ENCODE measurements around the gene DNAJB8.

Gene DNAJB8

DNA sequence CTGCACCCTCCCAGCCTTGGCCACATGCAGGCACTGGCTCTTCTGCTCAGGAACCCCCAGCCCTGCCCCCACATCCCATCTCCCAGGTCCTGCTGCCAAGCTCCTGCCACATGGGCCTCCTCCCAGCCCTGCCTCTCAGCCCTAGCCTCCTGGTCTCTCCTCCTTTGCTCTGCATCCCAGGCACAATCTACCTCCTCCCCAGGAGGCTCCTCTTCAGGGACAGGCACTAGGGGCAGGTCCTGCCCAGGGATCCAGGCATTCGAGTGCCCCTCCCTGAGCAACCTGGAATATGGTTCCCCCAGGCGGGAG, 12.4 kb downstream of the DNAJB8 start:
- no peak for DNase-seq (ENCODE audit: low read depth, low spot score)
- Histone ChIP-seq H3K9ac (ENCODE audit: insufficient read length) (no peak overlapping the region), H3K4me3 (no peak overlapping the region), H3K36me3 (ENCODE audit: insufficient read depth, low read length) (no peaks in the 10 kb centered on the region), H3K9me3 (ENCODE audit: low read depth, low read length) (no peaks in the 10 kb centered on the region), H3K27ac (no peak overlapping the region)
- TF ChIP-seq EZH2 (IDR thresholded peaks at IDR 0.05), result no peak
- TF ChIP-seq POLR2AphosphoS5 (IDR thresholded peaks at IDR 0.05; ENCODE audit: borderline replicate concordance, low read depth, low read length), result no peak
- no peak for TF ChIP-seq FOXP2 (optimal IDR thresholded peaks at IDR 0.05; ENCODE audit: control extremely low read depth, extremely low read length, insufficient read depth)

DNA sequence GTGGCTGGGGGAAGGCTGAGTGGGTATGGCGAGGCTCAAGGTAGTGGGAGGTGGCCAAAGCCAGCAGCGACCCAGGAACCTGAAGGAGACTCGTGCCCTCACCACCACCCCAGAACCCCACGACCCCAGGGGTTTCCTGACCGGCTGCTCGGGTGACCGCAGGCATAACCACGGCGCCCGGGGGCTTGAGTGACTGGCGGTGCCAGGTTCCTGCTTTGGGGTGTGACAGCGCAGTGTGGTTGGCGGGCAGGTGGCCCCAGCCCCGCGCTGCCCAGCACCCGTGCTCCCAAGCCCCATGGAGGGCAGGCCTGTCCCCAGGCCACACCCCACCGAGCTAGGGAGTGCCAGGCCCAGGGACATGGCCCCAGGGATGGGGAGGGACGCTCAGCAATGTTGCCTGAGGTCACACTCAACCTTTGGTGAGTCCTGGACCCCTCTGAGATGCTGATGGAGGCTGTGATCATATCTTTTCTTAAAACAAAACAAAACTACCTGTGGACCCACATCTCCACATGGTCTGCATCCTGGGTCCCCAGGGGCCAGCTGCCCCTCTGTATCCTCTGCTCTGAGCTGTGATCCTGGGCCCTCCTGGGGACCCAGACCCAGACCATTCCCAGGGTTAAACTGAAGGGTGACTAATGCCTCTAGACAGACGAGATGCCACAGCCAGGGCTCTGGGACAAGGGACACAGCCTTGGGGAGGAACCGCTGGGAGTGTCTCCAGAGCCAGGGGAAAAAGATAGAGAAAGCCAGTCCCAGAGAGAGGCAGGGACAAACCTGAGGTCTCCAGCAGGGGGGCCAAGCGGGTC, 13.0 kb downstream of the DNAJB8 start:
- TF ChIP-seq EZH2 (IDR thresholded peaks at IDR 0.05), result no peak
- TF ChIP-seq POLR2AphosphoS5 (IDR thresholded peaks at IDR 0.05; ENCODE audit: borderline replicate concordance, low read depth, low read length), result no peak
- Histone ChIP-seq H3K27ac (no peak overlapping the region), H3K9ac (ENCODE audit: insufficient read length) (no peak overlapping the region), H3K4me3 (no peak overlapping the region), H3K36me3 (ENCODE audit: insufficient read depth, low read length) (no peaks in the 10 kb centered on the region), H3K9me3 (ENCODE audit: low read depth, low read length) (no peaks in the 10 kb centered on the region)
- no peak for DNase-seq (ENCODE audit: low read depth, low spot score)

DNA sequence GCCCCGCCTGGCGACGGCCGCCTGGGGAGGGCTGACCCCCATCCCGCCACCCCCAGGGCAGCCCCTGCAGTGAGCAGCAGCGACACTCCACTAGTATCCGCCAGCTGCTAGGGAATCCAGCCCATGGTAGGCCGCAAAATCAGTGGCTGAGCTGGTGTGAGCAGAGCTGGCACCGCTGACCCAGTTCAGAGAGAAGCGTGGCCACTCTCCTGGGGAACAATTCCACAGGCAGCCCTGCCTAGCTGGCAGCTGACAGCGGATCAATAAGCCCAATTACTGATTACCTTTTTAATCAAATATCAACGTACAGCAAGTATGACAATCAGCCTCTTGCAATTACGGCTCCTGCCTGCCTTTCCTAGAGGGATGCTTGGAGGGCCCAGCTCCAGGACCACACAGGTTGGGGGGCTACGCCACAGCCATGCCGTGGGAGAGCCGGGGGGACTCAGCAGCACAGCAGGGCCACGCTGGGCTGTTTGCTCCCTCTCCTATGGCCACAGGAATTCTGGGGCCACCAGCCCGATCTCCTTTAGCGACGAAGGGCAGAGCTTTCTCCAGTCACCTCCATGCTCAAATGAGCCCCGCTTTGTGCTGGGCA, 13.9 kb downstream of the DNAJB8 start:
- DNase-seq (ENCODE audit: low read depth, low spot score), result no peak
- TF ChIP-seq EZH2 (IDR thresholded peaks at IDR 0.05) (no peak), FOXP2 (optimal IDR thresholded peaks at IDR 0.05; ENCODE audit: control extremely low read depth, extremely low read length, insufficient read depth) (no peak), POLR2AphosphoS5 (IDR thresholded peaks at IDR 0.05; ENCODE audit: borderline replicate concordance, low read depth, low read length) (no peak)

DNA sequence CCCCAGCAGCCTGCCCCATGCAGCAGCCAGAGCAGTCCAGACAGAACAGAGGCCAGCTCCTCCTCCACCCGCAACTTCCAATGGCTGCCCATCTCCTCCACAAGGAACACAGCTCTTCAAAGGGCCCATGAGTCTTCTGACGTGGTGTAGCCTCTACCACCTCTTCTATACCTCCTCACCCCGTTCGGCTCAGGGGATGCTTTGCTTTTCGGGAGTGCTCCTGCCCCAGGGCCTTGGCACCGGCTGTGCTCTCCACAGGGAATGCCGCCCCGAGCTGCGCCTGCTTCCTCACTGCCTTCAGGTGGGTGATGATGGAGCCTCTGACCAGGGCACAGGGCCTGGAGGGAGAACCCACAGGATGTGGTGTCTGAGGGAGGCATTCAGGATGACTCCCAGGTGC, 14.6 kb downstream of the DNAJB8 start:
- TF ChIP-seq EZH2 (IDR thresholded peaks at IDR 0.05), result no peak
- no peak for TF ChIP-seq POLR2AphosphoS5 (IDR thresholded peaks at IDR 0.05; ENCODE audit: borderline replicate concordance, low read depth, low read length)
- TF ChIP-seq FOXP2 (optimal IDR thresholded peaks at IDR 0.05; ENCODE audit: control extremely low read depth, extremely low read length, insufficient read depth), result no peak

More for the DNA sequence above, 13.9 kb downstream of the DNAJB8 start:
- Histone ChIP-seq H3K27ac (no peak overlapping the region), H3K9me3 (ENCODE audit: low read depth, low read length) (no peaks in the 10 kb centered on the region), H3K9ac (ENCODE audit: insufficient read length) (no peak overlapping the region), H3K36me3 (ENCODE audit: insufficient read depth, low read length) (no peaks in the 10 kb centered on the region), H3K4me3 (no peak overlapping the region)

DNA sequence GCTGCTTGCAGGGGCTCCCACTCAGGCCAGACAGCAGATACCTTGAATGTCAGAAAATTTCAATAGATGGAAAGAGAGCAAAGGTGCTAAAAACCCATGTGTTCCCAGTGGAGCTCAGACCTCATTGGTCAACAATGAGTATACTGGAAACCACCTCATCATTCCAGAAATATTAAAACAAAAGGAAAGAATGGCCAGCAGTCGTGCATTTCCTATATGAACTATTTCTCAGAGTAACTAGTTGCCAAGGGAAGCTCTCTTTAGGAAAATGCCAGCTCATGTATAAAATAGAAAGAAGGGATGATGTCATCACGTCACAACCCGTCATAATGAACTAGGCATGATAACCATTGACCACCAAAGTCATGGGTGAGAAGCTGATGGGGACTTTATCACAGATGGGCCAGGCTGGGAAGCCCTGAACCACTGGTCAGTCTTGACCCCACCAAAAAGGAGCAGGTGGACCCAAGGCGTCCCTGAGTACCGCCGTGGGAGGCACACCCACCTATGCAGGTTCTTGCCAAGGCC, 17.5 kb downstream of the DNAJB8 start:
- no peaks in the 10 kb centered on the region for H3K9me3 ChIP-seq (ENCODE audit: low read depth, low read length)
- H3K9ac ChIP-seq (ENCODE audit: insufficient read length), result no peak overlapping the region
- TF ChIP-seq FOXP2 (optimal IDR thresholded peaks at IDR 0.05; ENCODE audit: control extremely low read depth, extremely low read length, insufficient read depth), result no peak
- no peak for TF ChIP-seq POLR2AphosphoS5 (IDR thresholded peaks at IDR 0.05; ENCODE audit: borderline replicate concordance, low read depth, low read length)
- TF ChIP-seq EZH2 (IDR thresholded peaks at IDR 0.05), result no peak
- no peak for DNase-seq (ENCODE audit: low read depth, low spot score)
- no peak overlapping the region for H3K4me3 ChIP-seq
- no peaks in the 10 kb centered on the region for H3K36me3 ChIP-seq (ENCODE audit: insufficient read depth, low read length)
- H3K27ac ChIP-seq, result no peak overlapping the region

More for the DNA sequence above, 14.6 kb downstream of the DNAJB8 start:
- Histone ChIP-seq H3K27ac (no peak overlapping the region), H3K36me3 (ENCODE audit: insufficient read depth, low read length) (no peaks in the 10 kb centered on the region), H3K9me3 (ENCODE audit: low read depth, low read length) (no peaks in the 10 kb centered on the region), H3K4me3 (no peak overlapping the region), H3K9ac (ENCODE audit: insufficient read length) (no peak overlapping the region)
- DNase-seq (ENCODE audit: low read depth, low spot score), result no peak

DNA sequence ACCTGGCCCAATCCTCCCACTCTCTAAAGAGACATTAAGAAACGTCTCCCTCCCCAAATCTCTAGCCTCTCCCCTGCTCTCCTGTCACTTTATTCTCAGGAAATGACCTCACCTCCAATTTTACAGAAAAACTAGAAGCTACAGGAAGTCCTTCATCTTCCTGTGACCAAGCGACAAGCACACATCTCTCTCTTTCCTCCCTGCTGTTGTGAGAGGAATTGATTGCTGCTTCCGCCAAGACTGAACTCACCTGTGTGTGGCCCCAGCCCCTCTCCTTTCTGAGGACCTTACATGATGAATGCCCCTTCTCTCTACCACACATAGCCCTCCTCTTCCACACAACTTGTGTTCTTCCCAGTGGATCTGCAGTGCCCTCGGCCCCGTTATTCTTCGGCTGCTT, 18.2 kb downstream of the DNAJB8 start:
- no peak overlapping the region for H3K9ac ChIP-seq (ENCODE audit: insufficient read length)
- no peaks in the 10 kb centered on the region for H3K9me3 ChIP-seq (ENCODE audit: low read depth, low read length)
- H3K4me3 ChIP-seq, result no peak overlapping the region
- no peak overlapping the region for H3K27ac ChIP-seq
- TF ChIP-seq POLR2AphosphoS5 (IDR thresholded peaks at IDR 0.05; ENCODE audit: borderline replicate concordance, low read depth, low read length) (no peak), EZH2 (IDR thresholded peaks at IDR 0.05) (no peak), FOXP2 (optimal IDR thresholded peaks at IDR 0.05; ENCODE audit: control extremely low read depth, extremely low read length, insufficient read depth) (no peak)
- DNase-seq (ENCODE audit: low read depth, low spot score), result no peak
- H3K36me3 ChIP-seq (ENCODE audit: insufficient read depth, low read length), result no peaks in the 10 kb centered on the region

DNA sequence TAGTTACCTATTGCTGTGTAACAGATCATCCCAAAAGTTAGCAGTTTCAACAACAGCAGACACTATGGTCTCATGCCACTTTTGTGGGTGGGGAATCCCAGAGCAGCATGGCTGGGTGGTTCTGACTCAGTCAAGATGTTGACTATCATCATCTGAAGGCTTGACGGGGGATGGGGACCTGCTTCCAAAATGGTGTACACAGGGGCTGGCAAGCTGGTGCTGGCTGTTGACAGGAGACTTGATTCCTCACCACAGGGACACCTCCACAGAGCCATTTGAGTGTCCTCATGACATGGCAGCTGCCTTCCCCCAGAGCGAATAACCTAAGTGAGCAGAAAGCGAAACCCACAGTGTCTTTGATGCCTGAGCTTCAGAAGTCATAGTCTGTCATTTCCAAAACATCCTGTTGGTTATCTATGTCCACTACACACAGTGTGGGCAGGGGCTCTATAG, 19.1 kb downstream of the DNAJB8 start:
- H3K9ac ChIP-seq (ENCODE audit: insufficient read length), result no peak overlapping the region
- no peaks in the 10 kb centered on the region for H3K9me3 ChIP-seq (ENCODE audit: low read depth, low read length)
- DNase-seq (ENCODE audit: low read depth, low spot score), result no peak
- no peak for TF ChIP-seq POLR2AphosphoS5 (IDR thresholded peaks at IDR 0.05; ENCODE audit: borderline replicate concordance, low read depth, low read length)
- TF ChIP-seq FOXP2 (optimal IDR thresholded peaks at IDR 0.05; ENCODE audit: control extremely low read depth, extremely low read length, insufficient read depth), result no peak
- no peak for TF ChIP-seq EZH2 (IDR thresholded peaks at IDR 0.05)
- H3K27ac ChIP-seq, result no peak overlapping the region
- no peak overlapping the region for H3K4me3 ChIP-seq
- no peaks in the 10 kb centered on the region for H3K36me3 ChIP-seq (ENCODE audit: insufficient read depth, low read length)

DNA sequence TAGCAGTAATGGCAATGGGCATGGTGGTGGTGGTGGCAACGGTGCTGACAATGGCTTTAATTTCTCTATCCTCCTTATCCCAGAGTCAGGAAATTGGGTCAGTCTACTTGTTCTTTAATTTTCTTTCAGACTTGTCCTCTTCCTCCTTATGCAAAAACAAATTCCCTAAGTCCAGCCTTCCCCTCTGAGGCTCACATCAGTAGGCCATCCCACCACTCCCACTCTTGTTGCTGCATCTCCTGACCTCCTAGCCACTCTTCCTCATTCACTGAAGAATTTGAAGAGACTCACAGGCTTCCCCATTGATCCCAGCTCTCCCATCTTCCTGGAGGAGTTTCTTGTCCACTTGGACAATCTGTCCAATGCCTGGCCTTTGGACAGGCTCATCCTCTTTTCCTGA, 19.9 kb downstream of the DNAJB8 start:
- no peak overlapping the region for H3K27ac ChIP-seq
- H3K9ac ChIP-seq (ENCODE audit: insufficient read length), result no peak overlapping the region
- no peak for DNase-seq (ENCODE audit: low read depth, low spot score)
- H3K36me3 ChIP-seq (ENCODE audit: insufficient read depth, low read length), result no peaks in the 10 kb centered on the region
- no peak overlapping the region for H3K4me3 ChIP-seq
- no peaks in the 10 kb centered on the region for H3K9me3 ChIP-seq (ENCODE audit: low read depth, low read length)
- TF ChIP-seq EZH2 (IDR thresholded peaks at IDR 0.05) (no peak), FOXP2 (optimal IDR thresholded peaks at IDR 0.05; ENCODE audit: control extremely low read depth, extremely low read length, insufficient read depth) (no peak), POLR2AphosphoS5 (IDR thresholded peaks at IDR 0.05; ENCODE audit: borderline replicate concordance, low read depth, low read length) (no peak)
